GM21576 (cell line): ENCODE data around the gene ABCG4.
"Not testable (repeated sequence)": the region's sequence is repeated elsewhere in the genome, so short reads cannot be mapped to it uniquely, and the experiment has no call there.

ENCODE experiments used
- ATAC-seq: cut with Tn5 transposase; IDR thresholded peaks from one replicate; pipeline ENCODE4 v1.9.1; 2021; ENCODE audit warnings: mild to moderate bottlenecking, moderate library complexity; ENCODE audit not compliant: unreplicated experiment

Gene ABCG4

GRCh38 chr11:119149018-119149785 lies at the start of gene ABCG4:
ABCG4 (plus strand) TSS chr11:119149052; CDS start chr11:119149966, 914 bp downstream.
- no peak for ATAC-seq

GRCh38 chr11:119099711-119100110 lies 49.1 kb upstream of the ABCG4 start:
- no peak for ATAC-seq

- no peak for ATAC-seq
These were observed 48.4 kb upstream of the ABCG4 start for GRCh38 chr11:119100246-119100970.

DNA sequence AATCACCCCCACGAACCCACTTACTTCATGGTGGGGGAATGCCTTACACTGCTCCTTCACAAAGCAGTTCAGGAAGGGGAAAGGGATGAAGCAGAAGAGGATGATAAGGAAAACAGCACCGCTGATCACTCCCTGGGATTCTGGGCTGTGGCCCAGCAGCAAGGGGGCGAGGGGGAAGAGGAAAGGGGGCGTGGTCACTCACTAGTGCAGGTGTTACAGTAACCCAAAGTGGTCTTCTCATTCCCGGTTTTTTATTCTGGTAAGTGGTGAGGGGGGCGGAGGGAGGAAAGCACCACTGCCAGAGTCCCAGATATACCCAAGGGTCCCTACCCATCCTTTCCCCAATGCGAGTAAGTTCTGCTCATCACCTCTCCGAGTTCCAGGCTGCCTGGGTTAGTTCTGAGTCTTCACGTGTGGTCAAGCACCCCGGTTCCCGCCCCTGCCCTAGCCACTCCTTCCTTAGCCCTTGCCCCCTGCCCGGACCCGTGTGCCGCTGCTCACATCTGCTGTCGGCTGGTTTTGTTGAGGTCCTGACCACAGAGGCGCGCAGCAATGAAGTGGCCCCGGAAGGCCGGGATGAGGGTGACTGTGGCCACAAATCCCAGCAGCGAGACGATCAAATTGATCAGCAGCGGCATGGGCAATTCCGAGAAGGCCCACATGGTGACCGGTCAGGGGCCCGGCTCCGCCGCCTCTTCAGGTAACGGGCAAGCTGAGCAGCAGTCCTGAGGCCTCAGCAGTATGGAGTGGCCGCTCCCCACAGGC lies 47.7 kb upstream of the ABCG4 start:
- ATAC-seq: peak; percentile 14

GRCh38 chr11:119101759-119102423 lies 47.0 kb upstream of the ABCG4 start, which contains the start of gene DPAGT1:
DPAGT1 (minus strand) TSS chr11:119101853; CDS start chr11:119101655, 198 bp downstream.
- peak; percentile 72 for ATAC-seq

DNA sequence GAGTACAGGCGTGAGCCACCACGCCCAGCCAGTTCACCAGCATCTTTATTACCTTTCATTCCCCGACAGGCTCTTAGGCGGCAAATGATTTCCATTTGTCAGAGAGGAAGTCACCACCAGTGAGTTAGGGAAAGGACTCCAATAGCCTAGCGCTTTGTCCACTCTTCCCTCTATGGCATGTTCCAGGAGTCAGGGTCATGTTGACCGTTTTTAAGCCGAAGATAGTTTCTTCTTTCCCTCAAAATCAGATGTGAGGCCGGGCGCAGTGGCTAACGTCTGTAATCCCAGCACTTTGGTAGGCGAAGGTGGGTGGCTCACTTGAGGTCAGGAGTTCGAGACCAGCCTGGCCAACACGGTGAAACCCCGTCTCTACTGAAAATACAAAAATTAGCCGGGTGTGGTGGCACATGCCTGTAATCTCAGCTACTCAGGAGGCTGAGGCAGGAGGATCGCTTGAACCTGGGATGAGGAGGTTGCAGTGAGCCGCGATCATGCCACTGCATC lies 45.6 kb upstream of the ABCG4 start:
- not testable (repeated sequence) for ATAC-seq

- no peak for ATAC-seq
These were observed 45.1 kb upstream of the ABCG4 start for GRCh38 chr11:119103793-119104192.

DNA sequence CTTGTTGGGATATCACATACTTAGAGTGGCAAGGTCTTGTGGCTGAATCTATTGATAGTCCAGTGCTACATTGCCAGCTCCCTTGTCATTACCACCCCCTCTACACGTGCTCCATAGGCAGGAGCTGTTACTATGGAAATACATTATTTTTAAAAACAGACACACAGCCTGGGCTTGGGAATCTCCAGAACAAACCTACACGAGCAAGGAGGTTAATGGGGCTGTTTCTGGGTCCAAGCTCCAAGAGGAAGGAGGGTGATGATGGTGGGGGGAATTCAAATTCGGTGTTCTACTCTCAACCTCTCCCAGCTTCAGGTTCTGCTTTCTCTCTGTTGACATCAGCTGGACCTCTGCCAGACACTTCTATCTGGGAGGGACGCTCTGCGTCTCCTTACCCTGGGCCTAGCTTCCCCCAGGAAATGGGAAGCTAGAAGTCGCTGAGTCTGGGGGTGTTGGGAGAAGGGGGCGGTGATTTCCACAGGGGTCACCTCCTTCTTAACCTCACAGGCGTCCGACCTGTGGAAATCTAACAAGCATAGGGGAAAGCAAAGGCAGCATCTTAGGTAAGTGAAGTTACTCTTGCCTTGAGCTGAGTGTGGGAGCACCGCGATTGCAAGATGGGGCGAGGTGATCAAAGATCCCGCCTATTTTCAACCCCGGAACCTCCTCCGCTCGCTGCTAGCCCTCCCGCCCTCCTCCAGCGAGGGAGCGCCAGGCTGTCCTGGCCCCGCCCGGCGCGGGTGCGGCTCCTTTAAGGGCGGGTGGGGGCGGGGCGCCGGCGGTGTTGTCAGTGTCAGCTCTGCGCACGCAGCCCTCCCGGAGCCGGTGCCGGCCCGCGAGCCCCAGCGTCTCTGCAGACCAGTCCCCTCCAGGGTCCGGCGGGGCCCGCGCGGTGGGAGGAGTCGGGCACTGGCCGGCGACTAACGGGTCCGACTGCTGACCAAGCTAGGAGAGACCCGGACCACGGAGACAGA lies 42.0 kb upstream of the ABCG4 start, which contains the start of gene C2CD2L:
C2CD2L (plus strand) TSS at position 781 of the 974 bp plus-strand sequence. CDS start 398 bp downstream, outside the sequence.
- peak; percentile 70 for ATAC-seq

- ATAC-seq: peak; percentile 22
These were observed 41.2 kb upstream of the ABCG4 start for GRCh38 chr11:119107538-119108145.

GRCh38 chr11:119108146-119108856 lies 40.6 kb upstream of the ABCG4 start:
- ATAC-seq: no peak

DNA sequence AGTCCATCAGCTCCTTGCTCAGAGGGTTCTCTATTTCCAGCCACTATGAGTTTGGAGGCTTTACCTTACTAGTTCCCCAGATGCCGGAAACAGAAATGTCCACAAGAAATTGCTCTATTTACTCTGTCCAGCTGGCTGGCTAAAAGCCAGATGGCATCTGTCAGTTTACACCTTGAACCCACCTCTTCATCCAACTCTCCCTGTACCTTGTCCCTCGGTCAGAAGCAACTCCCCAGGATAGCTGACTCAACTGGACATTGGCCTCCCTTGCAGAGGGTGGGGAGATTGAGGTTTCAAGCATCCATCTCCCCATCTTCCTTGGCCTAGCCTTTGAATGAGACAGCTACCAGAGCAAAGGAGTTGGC lies 40.0 kb upstream of the ABCG4 start:
- no peak for ATAC-seq

DNA sequence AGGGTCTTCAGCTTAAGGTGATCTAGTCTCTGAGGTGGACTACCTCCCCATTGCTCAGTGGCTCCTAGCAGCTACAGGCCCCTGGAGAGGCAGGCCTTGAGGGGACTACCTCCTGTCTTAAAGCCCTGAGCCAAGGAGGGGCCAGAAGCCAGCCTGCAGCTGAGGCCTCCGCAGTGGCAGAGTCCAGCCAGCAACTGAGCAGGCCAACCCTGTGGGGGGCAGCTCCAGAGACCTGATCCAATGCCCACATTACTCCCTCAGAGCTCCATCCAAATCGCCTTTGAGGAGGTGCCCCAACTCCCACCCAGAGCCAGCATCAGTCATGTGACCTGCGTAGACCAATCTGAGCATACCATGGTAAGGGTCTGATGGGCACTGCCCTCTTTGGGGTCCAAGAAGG lies 39.0 kb upstream of the ABCG4 start:
- ATAC-seq: no peak

- no peak for ATAC-seq
These were observed 38.4 kb upstream of the ABCG4 start for GRCh38 chr11:119110439-119110838.

DNA sequence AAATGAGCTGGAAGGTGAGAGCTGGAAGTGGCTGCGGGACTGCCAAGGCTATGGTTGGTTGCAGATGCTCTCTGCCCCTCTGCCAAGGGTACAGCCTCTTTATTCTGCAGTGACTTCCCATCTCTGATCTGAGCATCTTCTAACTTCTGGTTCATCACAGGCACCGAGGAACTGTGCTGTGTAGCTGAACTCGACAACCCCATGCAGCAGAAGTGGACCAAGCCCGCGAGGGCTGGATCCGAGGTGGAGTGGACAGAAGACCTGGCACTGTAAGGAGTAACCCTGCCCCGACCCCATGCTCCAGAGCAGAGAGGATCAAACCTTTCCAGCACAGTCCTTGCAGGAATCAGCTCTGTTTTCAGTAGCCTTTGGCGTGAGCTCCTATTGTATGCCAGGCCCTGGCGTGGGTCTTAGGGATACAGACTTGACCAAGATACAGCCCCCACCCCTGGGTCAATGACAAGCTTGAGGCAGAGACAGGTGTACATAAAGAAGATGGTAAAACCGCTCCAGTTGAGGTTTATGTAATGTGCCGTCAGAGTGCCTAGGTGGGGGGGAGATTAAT lies 37.4 kb upstream of the ABCG4 start:
- ATAC-seq: no peak

- ATAC-seq: no peak
These were observed 36.4 kb upstream of the ABCG4 start for GRCh38 chr11:119112314-119113020.

- no peak for ATAC-seq
These were observed 35.1 kb upstream of the ABCG4 start for GRCh38 chr11:119113716-119114115.

GRCh38 chr11:119114351-119114750 lies 34.5 kb upstream of the ABCG4 start:
- no peak for ATAC-seq
